K562 (cell line): ENCODE results near the gene BEST1. TPM values are rescaled to one million over a fixed set of nuclear protein-coding genes. Genes with fewer than 3 reads are reported as not detected.

Source experiments
- ATAC-seq: fragments of 200-7000 bp; cut with Tn5 transposase; 3 replicates; pipeline ENCODE4 v1.9.1; 2020; ENCODE audit warnings: moderate library complexity
- BruUV-seq: library from RNA; stranded (reverse); fragments of 400-500 nt; replicated peaks from 2 replicates; lab custom pipeline; 2021; lab: Mats Ljungman, UMichigan
- CTCF ChIA-PET: fragments of 300-600 bp; formaldehyde crosslinking; extraction: SDS; loops from one replicate; lab custom pipeline; 2021; ENCODE audit warnings: low intra/inter-chr PET ratio; lab: Yijun Ruan, JAX
- POLR2A ChIA-PET: fragments of 300-600, 350-650 bp; sonication (Branson Sonifier 250); formaldehyde crosslinking; extraction: SDS; loops from one replicate; lab custom pipeline; 2021; ENCODE audit warnings: antibody characterized with exemption, inconsistent platforms; lab: Yijun Ruan, JAX
- DNase-seq, 4 experiments: peaks; one replicate each; pipeline versions ENCODE4 v3.0.0 to v3.0.0-alpha.2; 2011 to 2018; ENCODE audit warnings: low spot score in 3 of 4, mixed read lengths in 3 of 4; ENCODE audit errors: extremely low read depth in 1 of 4
- FAIRE-seq: peaks from 2 replicates; lab custom pipeline; 2011; peaks lifted over from hg19 to GRCh38; lab: Jason Lieb, UNC
- H2AFZ ChIP-seq: 2 replicates; pipeline ENCODE4 v1.6.0; 2011; ENCODE audit warnings: low read depth, low read length, control low read depth, inconsistent platforms
- H3K27ac ChIP-seq: fragments of 200-600 bp; 3 replicates; pipeline ENCODE4 v1.8.0; 2011; ENCODE audit warnings: low read depth, mild to moderate bottlenecking, control low read depth, inconsistent platforms, low read length, moderate library complexity, mixed read lengths; ENCODE audit errors: extremely low read depth
- H3K27me3 ChIP-seq, 2 experiments: fragments of 300-600 bp in 1 of 2; 2 replicates in 1 of 2; 3 replicates in 1 of 2; pipeline versions ENCODE4 v1.6.0 to v1.8.0; 2011; ENCODE audit warnings: inconsistent platforms in 2 of 2, low read length in 2 of 2, mild to moderate bottlenecking in 1 of 2, mixed read lengths in 1 of 2, moderate library complexity in 1 of 2; ENCODE audit not compliant: control insufficient read depth in 2 of 2, insufficient read depth in 2 of 2
- H3K36me3 ChIP-seq: fragments of 300-600 bp; 3 replicates; pipeline ENCODE4 v1.8.0; 2011; ENCODE audit warnings: mild to moderate bottlenecking, low read length, inconsistent platforms; ENCODE audit not compliant: control insufficient read depth, insufficient read depth
- H3K4me1 ChIP-seq, 2 experiments: fragments of 200-600 bp in 1 of 2; replicated peaks in 1 of 2; 2 replicates in 1 of 2; 3 replicates in 1 of 2; pipeline versions ENCODE4 v1.5.1 to v1.8.0; 2011; ENCODE audit warnings: inconsistent platforms in 2 of 2, low read length in 2 of 2, mild to moderate bottlenecking in 1 of 2, mixed read lengths in 1 of 2, moderate library complexity in 1 of 2; ENCODE audit not compliant: control insufficient read depth in 2 of 2, insufficient read depth in 2 of 2
- H3K4me2 ChIP-seq: 2 replicates; pipeline ENCODE4 v1.6.1; 2011; ENCODE audit warnings: low read length, control low read depth, inconsistent platforms, mixed read lengths; ENCODE audit not compliant: insufficient read depth
- H3K4me3 ChIP-seq: fragments of 200-600 bp; sonication (generic), shearing (Covaris generic); 2 replicates; pipeline ENCODE4 v1.5.1; 2016; ENCODE audit warnings: control low read depth, inconsistent platforms
- H3K79me2 ChIP-seq: fragments of 200-600 bp; 3 replicates; pipeline ENCODE4 v1.8.0; 2011; ENCODE audit warnings: low read length, inconsistent platforms; ENCODE audit not compliant: control insufficient read depth, insufficient read depth
- H3K9ac ChIP-seq, 2 experiments: 2 replicates each; pipeline versions ENCODE4 v1.6.0 to v1.6.1; 2011; ENCODE audit warnings: low read depth in 2 of 2, low read length in 2 of 2, control low read depth in 1 of 2, inconsistent platforms in 1 of 2, mild to moderate bottlenecking in 1 of 2, mixed read lengths in 1 of 2; ENCODE audit not compliant: insufficient read depth in 1 of 2
- H3K9me1 ChIP-seq: one replicate; pipeline ENCODE4 v1.6.0; 2011; ENCODE audit warnings: inconsistent platforms, mild to moderate bottlenecking, low read length, moderate library complexity; ENCODE audit not compliant: control insufficient read depth, insufficient read depth
- H3K9me3 ChIP-seq: replicated peaks from 2 replicates; pipeline ENCODE4 v1.5.1; 2011; ENCODE audit warnings: low read depth, low read length, inconsistent platforms; ENCODE audit not compliant: control insufficient read depth, insufficient read depth
- H4K20me1 ChIP-seq: replicated peaks from 2 replicates; pipeline ENCODE4 v1.6.1; 2011; ENCODE audit warnings: low read length, inconsistent platforms, mixed read lengths; ENCODE audit not compliant: control insufficient read depth, insufficient read depth
- E2F8 ChIP-seq: fragments of 450-650 bp; IDR thresholded peaks from 2 replicates; pipeline ENCODE4 v1.7.1; 2018; ENCODE audit warnings: mild to moderate bottlenecking, low read depth; ENCODE audit not compliant: partially characterized antibody
- ESRRB ChIP-seq: fragments of 250-450 bp; sonication (Bioruptor Pico); IDR thresholded peaks from 2 replicates; pipeline ENCODE4 v1.5.0; 2020; ENCODE audit warnings: mild to moderate bottlenecking, moderate library complexity, borderline replicate concordance
- JUND ChIP-seq, 2 experiments: IDR thresholded peaks; 2 replicates in 1 of 2; 3 replicates in 1 of 2; pipeline ENCODE4 v1.6.1; 2011; ENCODE audit warnings: borderline replicate concordance in 2 of 2, low read depth in 2 of 2, low read length in 2 of 2, improper control_type of control experiment in 1 of 2, missing biosample characterization in 1 of 2, missing genetic modification characterization in 1 of 2, missing genetic modification reagents in 1 of 2
- NFE2L1 ChIP-seq: fragments of 450-650 bp; IDR thresholded peaks from 2 replicates; pipeline ENCODE4 v1.6.1; 2016; ENCODE audit warnings: missing genetic modification characterization, low read depth, mild to moderate bottlenecking, missing compliant biosample characterization, moderate library complexity, borderline replicate concordance
- POU5F1 ChIP-seq: fragments of 150-350 bp; IDR thresholded peaks from 2 replicates; pipeline ENCODE4 v1.6.1; 2014; ENCODE audit warnings: borderline replicate concordance, low read length, low read depth, mild to moderate bottlenecking; ENCODE audit not compliant: partially characterized antibody
- TAF7 ChIP-seq: fragments of 450-650 bp; IDR thresholded peaks from 2 replicates; pipeline ENCODE4 v1.6.1; 2016; ENCODE audit warnings: missing genetic modification characterization, missing compliant biosample characterization
- ZNF217 ChIP-seq: sonication (generic); formaldehyde crosslinking; IDR thresholded peaks from 2 replicates; pipeline ENCODE4 v1.8.0; 2022; ENCODE audit warnings: mild to moderate bottlenecking, missing genetic modification reagents
- WGBS: fragments of 100-300 bp; shearing (Covaris generic); methylation state at CpG from one replicate; pipeline ENCODE4 v1.1.6; 2016; ENCODE audit warnings: low coverage, mixed read lengths; ENCODE audit not compliant: insufficient coverage; ENCODE audit errors: missing lambda C conversion rate; 5-methylcytosine and 5-hydroxymethylcytosine counted together
- in situ Hi-C: fragments of 300-500 bp; cut with MboI; formaldehyde crosslinking; loops from 4 replicates; pipeline ENCODE4 v1.15.0; 2018; ENCODE audit warnings: inconsistent platforms, mixed read lengths
- intact Hi-C: fragments of 100-400 bp; cut with micrococcal nuclease; formaldehyde crosslinking; loops from 2 replicates; pipeline ENCODE4 v1.14.2; 2022
- polyA plus RNA-seq, 8 experiments: library from polyadenylated mRNA; depleted of rRNA in 4 of 8; stranded (reverse) in 5 of 8; unstranded in 3 of 8; fragments of >200 nt; fragmentation: Nextera tagmentation in 2 of 8; fragmentation: Illumina TruSeq in 1 of 8; extraction: Ambion mirVana in 2 of 8; extraction: Trizol in 1 of 8; gene quantifications; 2 replicates each; pipeline versions ENCODE4 v1.2.1 to v1.2.3, GENCODE V29; 2011 to 2014; ENCODE audit warnings: inconsistent platforms in 1 of 8, missing spikeins in 1 of 8
- total RNA-seq, 7 experiments: library from RNA; depleted of rRNA in 6 of 7; stranded (reverse); fragments of >200 nt in 6 of 7; fragmentation: Illumina TruSeq in 2 of 7; extraction: Trizol in 2 of 7; gene quantifications; 2 replicates each; pipeline versions ENCODE4 v1.2.1 to v1.2.3, GENCODE V29; 2011 to 2021; ENCODE audit warnings: low replicate concordance in 1 of 7

BEST1 gene
- total and polyA plus RNA-seq, 9 of the 15 experiments (the other 6 are each of a cell fraction or from before 2014, with no cell fraction given): 0.07 to 1.3 (median 0.40) TPM

- Histone ChIP-seq H3K36me3 (no peaks in the 10 kb centered on the region), H3K4me1 (peaks cover 23 to 30% of the 10 kb centered on the region in 2 experiments), H3K79me2 (peaks cover 13% of the 10 kb centered on the region; the same call in 2 of the 3 replicates), H3K27ac (no peak overlapping the region), H4K20me1 (no peaks in the 10 kb centered on the region), H3K9ac (no peak overlapping the region), H3K9me3 (no peaks in the 10 kb centered on the region), H3K4me2 (no peak overlapping the region), H2AFZ (no peak overlapping the region), H3K9me1 (no peaks in the 10 kb centered on the region), H3K27me3 (no peaks in the 10 kb centered on the region), H3K4me3 (no peak overlapping the region)
- ChIA-PET POLR2A (interaction anchor here (0.7 to 5.6 kb wide), 5 partner anchors 9 to 391 kb away, joined by 3 to 65 read pairs (median 6); partner anchors contain the start of gene FTH1), CTCF (no interaction called here)
- FAIRE-seq (no peak), DNase-seq (no peak), ATAC-seq (no peak)
- intact Hi-C loops (no loop called here), in situ Hi-C loops (no loop called here)
- no TSS peak for BruUV-seq
- 67% methylated on average over 8 of the region's 8 CpGs for WGBS
- TF ChIP-seq JUND (IDR thresholded peaks at IDR 0.05; ENCODE audit: borderline replicate concordance, low read depth, low read length): no peak
- no peak for TF ChIP-seq JUND (tag; IDR thresholded peaks at IDR 0.05; ENCODE audit: borderline replicate concordance, low read depth, low read length)
- TF ChIP-seq NFE2L1: no peak
- TF ChIP-seq POU5F1: no peak
- TF ChIP-seq ZNF217 (CRISPR knock-in tag): no peak
- TF ChIP-seq ESRRB (CRISPR knock-in tag): no peak
- no peak for TF ChIP-seq TAF7 (tag)
- TF ChIP-seq E2F8: no peak
Observed at GRCh38 chr11:61976420-61976800, 26.3 kb downstream of the BEST1 start.
